Fibroblast of pulmonary artery (primary cell): ENCODE measurements around the gene NPBWR2.

ENCODE experiments used
- DNase-seq: peaks from one replicate; pipeline ENCODE4 v3.0.0-alpha.2; 2010; ENCODE audit warnings: low read depth
- H3K4me3 ChIP-seq: replicated peaks from 2 replicates; pipeline ENCODE4 v1.5.1; 2011; ENCODE audit warnings: low read depth, mild to moderate bottlenecking, control low read depth, low read length, moderate library complexity
- CTCF ChIP-seq: IDR thresholded peaks from 2 replicates; pipeline ENCODE4 v1.5.1; 2011; ENCODE audit warnings: mild to moderate bottlenecking, control low read depth, low read length, inconsistent platforms; ENCODE audit errors: missing control alignments

The NPBWR2 gene

GRCh38 chr20:64104667-64105451, 2.5 kb downstream of the NPBWR2 start:
- no peak overlapping the region for H3K4me3 ChIP-seq
- DNase-seq, result no peak
- TF ChIP-seq CTCF, result no peak

GRCh38 chr20:64103871-64104666, 3.3 kb downstream of the NPBWR2 start:
- DNase-seq, result no peak
- H3K4me3 ChIP-seq, result no peak overlapping the region
- TF ChIP-seq CTCF, result no peak

GRCh38 chr20:64102647-64103354, 4.6 kb downstream of the NPBWR2 start:
- TF ChIP-seq CTCF, result no peak
- DNase-seq, result no peak
- no peak overlapping the region for H3K4me3 ChIP-seq

- no peak for DNase-seq
- peak; percentile 35 for TF ChIP-seq CTCF
- H3K4me3 ChIP-seq, result no peak overlapping the region
Observed at GRCh38 chr20:64101731-64102621, 5.4 kb downstream of the NPBWR2 start.

GRCh38 chr20:64100946-64101688, 6.2 kb downstream of the NPBWR2 start:
- H3K4me3 ChIP-seq, result no peak overlapping the region
- no peak for DNase-seq
- no peak for TF ChIP-seq CTCF

GRCh38 chr20:64100566-64100888, 6.8 kb downstream of the NPBWR2 start:
- no peak for DNase-seq
- H3K4me3 ChIP-seq, result no peak overlapping the region
- TF ChIP-seq CTCF, result no peak
